Suprapubic skin (tissue), 4 donors: ENCODE measurements around the gene G6PC1.

Experiments used
- POLR2A ChIP-seq, 2 donors: fragments of 450-650 bp; IDR thresholded peaks; one replicate each; pipeline ENCODE4 v1.6.1; 2017; ENCODE audit warnings: antibody characterized with exemption in 2 of 2, mild to moderate bottlenecking in 2 of 2, moderate library complexity in 2 of 2
- POLR2AphosphoS5 ChIP-seq, 3 donors: sonication (generic); formaldehyde crosslinking; IDR thresholded peaks; one replicate each; pipeline ENCODE4 v1.6.1; 2017; ENCODE audit warnings: antibody characterized with exemption in 3 of 3
- TF ChIP-seq, protein P1 (sequence below), 2 donors: fragments of 200-600 bp in 1 of 2; fragments of 450-650 bp in 1 of 2; sonication (generic) in 1 of 2; IDR thresholded peaks; one replicate each; pipeline ENCODE4 v1.5.1; 2016 to 2019; ENCODE audit warnings: antibody characterized with exemption in 2 of 2, mild to moderate bottlenecking in 1 of 2, moderate library complexity in 1 of 2

- TF ChIP-seq, protein P1, sequence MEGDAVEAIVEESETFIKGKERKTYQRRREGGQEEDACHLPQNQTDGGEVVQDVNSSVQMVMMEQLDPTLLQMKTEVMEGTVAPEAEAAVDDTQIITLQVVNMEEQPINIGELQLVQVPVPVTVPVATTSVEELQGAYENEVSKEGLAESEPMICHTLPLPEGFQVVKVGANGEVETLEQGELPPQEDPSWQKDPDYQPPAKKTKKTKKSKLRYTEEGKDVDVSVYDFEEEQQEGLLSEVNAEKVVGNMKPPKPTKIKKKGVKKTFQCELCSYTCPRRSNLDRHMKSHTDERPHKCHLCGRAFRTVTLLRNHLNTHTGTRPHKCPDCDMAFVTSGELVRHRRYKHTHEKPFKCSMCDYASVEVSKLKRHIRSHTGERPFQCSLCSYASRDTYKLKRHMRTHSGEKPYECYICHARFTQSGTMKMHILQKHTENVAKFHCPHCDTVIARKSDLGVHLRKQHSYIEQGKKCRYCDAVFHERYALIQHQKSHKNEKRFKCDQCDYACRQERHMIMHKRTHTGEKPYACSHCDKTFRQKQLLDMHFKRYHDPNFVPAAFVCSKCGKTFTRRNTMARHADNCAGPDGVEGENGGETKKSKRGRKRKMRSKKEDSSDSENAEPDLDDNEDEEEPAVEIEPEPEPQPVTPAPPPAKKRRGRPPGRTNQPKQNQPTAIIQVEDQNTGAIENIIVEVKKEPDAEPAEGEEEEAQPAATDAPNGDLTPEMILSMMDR (IDR thresholded peaks at IDR 0.05): no peak
- no peak for TF ChIP-seq POLR2A (IDR thresholded peaks at IDR 0.05)
- no peak for TF ChIP-seq POLR2AphosphoS5 (IDR thresholded peaks at IDR 0.05)
Observed at GRCh38 chr17:42882166-42882565, 18.4 kb upstream of the G6PC1 start.
